ENCODE results near the gene RAB5A.

DNA sequence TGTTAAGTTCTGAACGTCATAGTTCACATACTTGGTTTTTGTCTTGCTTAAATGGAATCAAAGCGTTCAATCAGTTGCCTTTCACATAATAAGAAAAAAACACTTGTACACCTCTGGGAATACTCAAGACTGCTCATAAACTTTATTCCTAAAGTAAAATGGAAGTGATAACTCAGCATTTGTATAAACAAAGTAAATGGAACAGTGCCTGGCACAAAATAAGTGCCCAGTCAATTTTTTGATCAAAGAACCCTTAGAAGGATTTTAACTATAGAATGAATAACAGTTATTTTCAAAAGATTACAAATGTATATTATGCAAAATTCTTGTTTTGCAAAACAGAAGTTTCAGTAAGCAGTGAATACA is 1.3 kb downstream of the RAB5A start:
- TF ChIP-seq, protein P1, sequence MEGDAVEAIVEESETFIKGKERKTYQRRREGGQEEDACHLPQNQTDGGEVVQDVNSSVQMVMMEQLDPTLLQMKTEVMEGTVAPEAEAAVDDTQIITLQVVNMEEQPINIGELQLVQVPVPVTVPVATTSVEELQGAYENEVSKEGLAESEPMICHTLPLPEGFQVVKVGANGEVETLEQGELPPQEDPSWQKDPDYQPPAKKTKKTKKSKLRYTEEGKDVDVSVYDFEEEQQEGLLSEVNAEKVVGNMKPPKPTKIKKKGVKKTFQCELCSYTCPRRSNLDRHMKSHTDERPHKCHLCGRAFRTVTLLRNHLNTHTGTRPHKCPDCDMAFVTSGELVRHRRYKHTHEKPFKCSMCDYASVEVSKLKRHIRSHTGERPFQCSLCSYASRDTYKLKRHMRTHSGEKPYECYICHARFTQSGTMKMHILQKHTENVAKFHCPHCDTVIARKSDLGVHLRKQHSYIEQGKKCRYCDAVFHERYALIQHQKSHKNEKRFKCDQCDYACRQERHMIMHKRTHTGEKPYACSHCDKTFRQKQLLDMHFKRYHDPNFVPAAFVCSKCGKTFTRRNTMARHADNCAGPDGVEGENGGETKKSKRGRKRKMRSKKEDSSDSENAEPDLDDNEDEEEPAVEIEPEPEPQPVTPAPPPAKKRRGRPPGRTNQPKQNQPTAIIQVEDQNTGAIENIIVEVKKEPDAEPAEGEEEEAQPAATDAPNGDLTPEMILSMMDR (conservative IDR thresholded peaks at IDR 0.05) = no peak
- no peak for TF ChIP-seq EZH2 (IDR thresholded peaks at IDR 0.05; ENCODE audit: low read depth)
